Stimulated activated CD4-positive, alpha-beta T cell treated with anti-CD3 and anti-CD28 coated beads, Interleukin-4, amount 100 ng/mL, for 1 hour (primary cell): ENCODE data around the gene SLC2A4RG.
A peak's percentile ranks its signal among the peaks of the same experiment; 100 is the strongest.

Experiments
- DNase-seq: peaks from one replicate; pipeline ENCODE4 v3.0.0-alpha.2; 2020

The SLC2A4RG gene

GRCh38 chr20:63742381-63743024 is 2.9 kb downstream of the SLC2A4RG start:
- DNase-seq: no peak

- DNase-seq: no peak
Measured at GRCh38 chr20:63743210-63743970, 3.8 kb downstream of the SLC2A4RG start.

GRCh38 chr20:63744158-63744557 is 4.6 kb downstream of the SLC2A4RG start:
- DNase-seq: no peak

- DNase-seq: no peak
Measured at GRCh38 chr20:63744574-63745423, 5.2 kb downstream of the SLC2A4RG start.

GRCh38 chr20:63745424-63745805 is 5.8 kb downstream of the SLC2A4RG start:
- DNase-seq: no peak

GRCh38 chr20:63745961-63746731 is 6.6 kb downstream of the SLC2A4RG start:
- DNase-seq: no peak

- no peak for DNase-seq
Measured at GRCh38 chr20:63746751-63747315, 7.3 kb downstream of the SLC2A4RG start.

GRCh38 chr20:63747622-63748069 is 8.1 kb downstream of the SLC2A4RG start:
- no peak for DNase-seq

GRCh38 chr20:63748070-63748933 is 8.7 kb downstream of the SLC2A4RG start:
- DNase-seq: no peak

- no peak for DNase-seq
Measured at GRCh38 chr20:63748934-63749270, 9.3 kb downstream of the SLC2A4RG start.

GRCh38 chr20:63749597-63750508 is 10.3 kb downstream of the SLC2A4RG start:
- DNase-seq: no peak

- DNase-seq: peak; percentile 60
Measured at GRCh38 chr20:63750807-63751470, 11.4 kb downstream of the SLC2A4RG start.

- DNase-seq: no peak
Measured at GRCh38 chr20:63751471-63752271, 12.1 kb downstream of the SLC2A4RG start.

- DNase-seq: no peak
Measured at GRCh38 chr20:63752411-63753101, 13.0 kb downstream of the SLC2A4RG start.

GRCh38 chr20:63753381-63753780 is 13.8 kb downstream of the SLC2A4RG start:
- DNase-seq: no peak

- DNase-seq: no peak
Measured at GRCh38 chr20:63754008-63754407, 14.4 kb downstream of the SLC2A4RG start.

- no peak for DNase-seq
Measured at GRCh38 chr20:63755933-63756647, 16.5 kb downstream of the SLC2A4RG start.

GRCh38 chr20:63756648-63756991 is 17.0 kb downstream of the SLC2A4RG start:
- DNase-seq: no peak
